Lower lobe of right lung (tissue), 2 donors: ENCODE data around the gene POFUT2. TPM values are rescaled to one million over a fixed set of nuclear protein-coding genes. Genes with fewer than 3 reads are reported as not detected.

ENCODE experiments used
- ATAC-seq, 2 donors: fragments of 200-7000 bp; cut with Tn5 transposase; one replicate each; pipeline ENCODE4 v1.9.1; 2020 to 2022; ENCODE audit warnings: mild to moderate bottlenecking in 2 of 2, moderate library complexity in 2 of 2
- DNase-seq: peaks from one replicate; pipeline ENCODE4 v3.0.0-alpha.2; 2020
- H3K27ac ChIP-seq: fragments of 200-600 bp; one replicate; pipeline ENCODE4 v1.8.0; 2022
- H3K27me3 ChIP-seq: fragments of 200-600 bp; one replicate; pipeline ENCODE4 v1.8.0; 2022; ENCODE audit warnings: low read depth
- H3K36me3 ChIP-seq: fragments of 200-600 bp; one replicate; pipeline ENCODE4 v1.8.0; 2022; ENCODE audit warnings: mild to moderate bottlenecking
- H3K4me1 ChIP-seq: fragments of 200-600 bp; one replicate; pipeline ENCODE4 v1.8.0; 2022
- H3K4me3 ChIP-seq: fragments of 200-600 bp; one replicate; pipeline ENCODE4 v1.8.0; 2022; ENCODE audit warnings: mild to moderate bottlenecking
- H3K9me3 ChIP-seq: fragments of 200-600 bp; one replicate; pipeline ENCODE4 v1.8.0; 2022
- intact Hi-C: fragments of 100-400 bp; cut with DNase I; formaldehyde crosslinking; loops from one replicate; pipeline ENCODE4 v1.11.0; 2022
- total RNA-seq: library from RNA; stranded (reverse); fragmentation: NEBNext Ultra II Directional; extraction: Animal tissue kit (Norgen Biotek cat#: 25700); gene quantifications from one replicate; pipeline ENCODE4 v1.2.1, GENCODE V29; 2021
- TF ChIP-seq, protein P1 (sequence below): fragments of 200-600 bp; IDR thresholded peaks from one replicate; pipeline ENCODE4 v1.8.0; 2022; ENCODE audit warnings: antibody characterized with exemption, mild to moderate bottlenecking
- donor health status: DM: no; HTN: yes; CAD: no; lungs with severe emphysema.

POFUT2 gene
- total RNA-seq, 1 donor from 2014 or later, result 29.1 TPM

DNA sequence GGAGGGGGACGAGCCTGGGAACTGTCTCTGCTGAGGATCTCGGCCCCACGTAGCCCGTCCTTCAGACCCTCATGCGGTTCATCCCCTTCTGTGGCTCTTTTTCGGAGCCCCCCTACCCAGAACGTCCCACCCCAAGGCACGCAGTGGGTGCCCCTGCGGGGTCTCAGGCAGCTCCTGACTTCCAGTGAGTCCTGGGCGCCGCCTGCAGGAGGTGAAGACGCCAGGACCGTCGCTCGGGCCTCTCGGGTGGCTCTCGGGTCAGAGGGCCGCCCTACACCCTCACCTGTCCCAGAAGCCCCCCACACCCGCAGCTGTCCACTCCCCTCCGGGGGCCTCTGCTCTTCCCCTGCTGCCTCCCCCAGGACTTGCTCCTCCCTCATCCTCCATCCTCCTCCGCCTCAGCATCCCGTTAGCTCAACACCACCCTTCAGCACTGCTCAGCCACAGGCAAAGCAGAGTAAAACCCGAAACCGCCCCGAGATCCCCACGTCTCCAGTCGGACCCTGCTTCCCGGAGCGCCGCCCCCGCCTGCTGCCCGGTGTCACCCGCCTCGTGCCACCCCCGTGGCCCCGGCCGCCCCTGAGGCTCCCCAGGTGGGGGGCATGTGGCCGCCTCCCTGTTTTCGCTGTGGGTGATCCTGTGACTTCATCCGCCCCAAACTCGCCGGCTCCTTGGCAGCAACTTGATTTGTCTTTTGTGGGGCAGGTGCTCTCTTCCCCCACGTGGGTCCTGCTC is 13.3 kb upstream of the POFUT2 start:
- peak; percentile 46 for DNase-seq
- H3K27me3 ChIP-seq, result no peaks in the 10 kb centered on the region
- peak overlapping the region; percentile 91 for H3K27ac ChIP-seq
- TF ChIP-seq, protein P1, sequence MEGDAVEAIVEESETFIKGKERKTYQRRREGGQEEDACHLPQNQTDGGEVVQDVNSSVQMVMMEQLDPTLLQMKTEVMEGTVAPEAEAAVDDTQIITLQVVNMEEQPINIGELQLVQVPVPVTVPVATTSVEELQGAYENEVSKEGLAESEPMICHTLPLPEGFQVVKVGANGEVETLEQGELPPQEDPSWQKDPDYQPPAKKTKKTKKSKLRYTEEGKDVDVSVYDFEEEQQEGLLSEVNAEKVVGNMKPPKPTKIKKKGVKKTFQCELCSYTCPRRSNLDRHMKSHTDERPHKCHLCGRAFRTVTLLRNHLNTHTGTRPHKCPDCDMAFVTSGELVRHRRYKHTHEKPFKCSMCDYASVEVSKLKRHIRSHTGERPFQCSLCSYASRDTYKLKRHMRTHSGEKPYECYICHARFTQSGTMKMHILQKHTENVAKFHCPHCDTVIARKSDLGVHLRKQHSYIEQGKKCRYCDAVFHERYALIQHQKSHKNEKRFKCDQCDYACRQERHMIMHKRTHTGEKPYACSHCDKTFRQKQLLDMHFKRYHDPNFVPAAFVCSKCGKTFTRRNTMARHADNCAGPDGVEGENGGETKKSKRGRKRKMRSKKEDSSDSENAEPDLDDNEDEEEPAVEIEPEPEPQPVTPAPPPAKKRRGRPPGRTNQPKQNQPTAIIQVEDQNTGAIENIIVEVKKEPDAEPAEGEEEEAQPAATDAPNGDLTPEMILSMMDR, result no peak
- peaks cover 37% of the 10 kb centered on the region for H3K4me1 ChIP-seq
- intact Hi-C loops, result no loop called here
- peak in 1 of 2 donors; percentile 1 for ATAC-seq
- no peak overlapping the region for H3K4me3 ChIP-seq
- no peaks in the 10 kb centered on the region for H3K36me3 ChIP-seq
- H3K9me3 ChIP-seq, result no peaks in the 10 kb centered on the region

GRCh38 chr21:45299864-45300785 is 12.4 kb upstream of the POFUT2 start:
- intact Hi-C loops, result loop anchor here (10.0 kb wide), 1 partner anchor 135 kb away; no protein-coding TSS in a partner anchor
- Histone ChIP-seq H3K4me1 (peaks cover 44% of the 10 kb centered on the region), H3K9me3 (no peaks in the 10 kb centered on the region), H3K4me3 (no peak overlapping the region), H3K27me3 (no peaks in the 10 kb centered on the region), H3K36me3 (no peaks in the 10 kb centered on the region), H3K27ac (peak overlapping the region; percentile 91)
- ATAC-seq, result peak in 1 of 2 donors; percentile 4
- TF ChIP-seq, protein P1, result no peak
- peak; percentile 32 for DNase-seq

GRCh38 chr21:45299026-45299863 is 11.6 kb upstream of the POFUT2 start:
- Histone ChIP-seq H3K36me3 (no peaks in the 10 kb centered on the region), H3K27me3 (no peaks in the 10 kb centered on the region), H3K9me3 (no peaks in the 10 kb centered on the region), H3K4me1 (peaks cover 50% of the 10 kb centered on the region), H3K27ac (peak overlapping the region; percentile 91), H3K4me3 (no peak overlapping the region)
- TF ChIP-seq, protein P1, result no peak
- ATAC-seq (peak in 1 of 2 donors; percentile 18), DNase-seq (peak; percentile 44)
- intact Hi-C loops, result loop anchor here (10.0 kb wide), 1 partner anchor 136 kb away; no protein-coding TSS in a partner anchor

DNA sequence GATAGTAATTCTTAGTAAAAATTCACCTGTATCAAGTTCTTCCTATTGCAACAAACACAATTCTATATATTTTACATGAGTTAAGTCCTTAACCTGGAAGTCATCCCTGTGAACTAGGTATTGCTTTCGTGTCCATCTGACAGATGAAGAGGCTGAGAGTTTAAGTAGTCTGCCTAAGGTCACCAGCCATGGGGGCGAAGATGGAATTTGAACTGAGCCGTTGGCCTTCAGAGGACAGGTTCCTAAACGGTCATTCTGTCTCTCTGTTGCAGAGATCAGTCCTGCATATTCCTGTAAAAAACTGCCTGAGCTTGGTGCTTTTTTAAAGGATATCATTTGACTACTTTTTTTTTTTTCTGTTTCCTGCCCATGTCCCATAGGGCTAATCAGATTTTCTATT is 10.2 kb upstream of the POFUT2 start:
- Histone ChIP-seq H3K4me3 (no peak overlapping the region), H3K4me1 (peaks cover 61% of the 10 kb centered on the region), H3K27me3 (no peaks in the 10 kb centered on the region), H3K36me3 (no peaks in the 10 kb centered on the region), H3K27ac (no peak overlapping the region), H3K9me3 (no peaks in the 10 kb centered on the region)
- ATAC-seq (no peak), DNase-seq (no peak)
- TF ChIP-seq, protein P1, result no peak
- intact Hi-C loops, result loop anchor here (10.0 kb wide), 1 partner anchor 137 kb away; no protein-coding TSS in a partner anchor

DNA sequence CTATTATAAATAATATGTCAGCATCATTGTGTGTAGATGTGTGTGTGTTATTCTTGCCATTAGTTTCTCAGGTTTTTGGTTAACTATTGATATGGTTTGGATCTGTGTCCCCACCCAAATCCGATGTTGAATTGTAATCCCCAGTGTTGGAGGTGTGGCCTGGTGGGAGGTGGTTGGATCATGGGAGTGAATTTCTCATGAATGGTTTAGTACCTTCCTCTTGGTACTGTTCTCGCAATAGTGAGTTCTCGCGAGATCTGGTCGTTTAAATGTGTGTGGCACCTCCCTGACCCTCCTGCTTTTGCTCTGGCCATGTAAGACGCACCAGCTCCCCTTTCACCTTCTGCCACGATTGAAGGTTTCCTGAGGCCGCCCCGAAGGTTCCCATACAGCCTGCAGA is 9.6 kb upstream of the POFUT2 start:
- ATAC-seq, result no peak
- no peak overlapping the region for H3K4me3 ChIP-seq
- no peak overlapping the region for H3K27ac ChIP-seq
- no peaks in the 10 kb centered on the region for H3K36me3 ChIP-seq
- TF ChIP-seq, protein P1, result no peak
- peaks cover 61% of the 10 kb centered on the region for H3K4me1 ChIP-seq
- DNase-seq, result no peak
- intact Hi-C loops, result loop anchor here (10.0 kb wide), 1 partner anchor 137 kb away; no protein-coding TSS in a partner anchor
- no peaks in the 10 kb centered on the region for H3K9me3 ChIP-seq
- H3K27me3 ChIP-seq, result no peaks in the 10 kb centered on the region
